ENCODE data around the gene SLC24A5. TPM values are rescaled to one million over a fixed set of nuclear protein-coding genes. Genes with fewer than 3 reads are reported as not detected.
A peak's percentile ranks its signal among the peaks of the same experiment; 100 is the strongest.

The SLC24A5 gene
- 0.29 TPM in 1 of 2 replicates, not detected in the other for total RNA-seq (2014; rRNA removed; shearing (Covaris generic))

- no peak for DNase-seq (ENCODE audit: low read depth)
These were observed at the start of gene SLC24A5 for GRCh38 chr15:48120745-48121144. SLC24A5 (plus strand) TSS chr15:48120990; CDS start chr15:48121045, 55 bp downstream.

GRCh38 chr15:48072941-48073340 is 47.8 kb upstream of the SLC24A5 start:
- no peak for DNase-seq (ENCODE audit: low read depth)

- DNase-seq (ENCODE audit: low read depth) = no peak
These were observed 46.9 kb upstream of the SLC24A5 start for GRCh38 chr15:48073881-48074280.

- DNase-seq (ENCODE audit: low read depth) = peak; percentile 65
These were observed 44.3 kb upstream of the SLC24A5 start for GRCh38 chr15:48076454-48076853.

GRCh38 chr15:48077616-48078184 is 43.1 kb upstream of the SLC24A5 start:
- no peak for DNase-seq (ENCODE audit: low read depth)

- peak; percentile 28 for DNase-seq (ENCODE audit: low read depth)
These were observed 35.8 kb upstream of the SLC24A5 start for GRCh38 chr15:48084759-48085590.

- no peak for DNase-seq (ENCODE audit: low read depth)
These were observed 35.2 kb upstream of the SLC24A5 start for GRCh38 chr15:48085591-48085930.

- no peak for DNase-seq (ENCODE audit: low read depth)
These were observed 34.7 kb upstream of the SLC24A5 start for GRCh38 chr15:48086133-48086532.

- DNase-seq (ENCODE audit: low read depth) = peak; percentile 56
These were observed 34.2 kb upstream of the SLC24A5 start for GRCh38 chr15:48086576-48086975.

- DNase-seq (ENCODE audit: low read depth) = no peak
These were observed 32.9 kb upstream of the SLC24A5 start for GRCh38 chr15:48087844-48088243.

GRCh38 chr15:48089702-48090101 is 31.1 kb upstream of the SLC24A5 start:
- no peak for DNase-seq (ENCODE audit: low read depth)

GRCh38 chr15:48090115-48090514 is 30.7 kb upstream of the SLC24A5 start:
- DNase-seq (ENCODE audit: low read depth) = no peak

GRCh38 chr15:48090666-48091065 is 30.1 kb upstream of the SLC24A5 start:
- no peak for DNase-seq (ENCODE audit: low read depth)

GRCh38 chr15:48091522-48091921 is 29.3 kb upstream of the SLC24A5 start:
- DNase-seq (ENCODE audit: low read depth) = no peak

- DNase-seq (ENCODE audit: low read depth) = no peak
These were observed 24.4 kb upstream of the SLC24A5 start for GRCh38 chr15:48096355-48096786.

- DNase-seq (ENCODE audit: low read depth) = peak; percentile 76
These were observed 24.0 kb upstream of the SLC24A5 start for GRCh38 chr15:48096813-48097212.

- DNase-seq (ENCODE audit: low read depth) = no peak
These were observed 23.5 kb upstream of the SLC24A5 start for GRCh38 chr15:48097264-48097663.

GRCh38 chr15:48101376-48101961 is 19.3 kb upstream of the SLC24A5 start:
- DNase-seq (ENCODE audit: low read depth) = no peak

GRCh38 chr15:48102167-48102566 is 18.6 kb upstream of the SLC24A5 start:
- no peak for DNase-seq (ENCODE audit: low read depth)

GRCh38 chr15:48103647-48104046 is 17.1 kb upstream of the SLC24A5 start:
- DNase-seq (ENCODE audit: low read depth) = peak; percentile 63

- DNase-seq (ENCODE audit: low read depth) = no peak
These were observed 14.9 kb upstream of the SLC24A5 start for GRCh38 chr15:48105936-48106335.

- DNase-seq (ENCODE audit: low read depth) = no peak
These were observed 11.6 kb upstream of the SLC24A5 start for GRCh38 chr15:48109212-48109611.
